K562 treated with DMSO at 1 percent for 12 hours (cell line): ENCODE results near the gene SAMD7. TPM values are rescaled to one million over a fixed set of nuclear protein-coding genes. Genes with fewer than 3 reads are reported as not detected.

Experiments used
- total RNA-seq: library from RNA; unstranded; fragments of 300-600 nt; gene quantifications from 2 replicates; pipeline ENCODE4 v1.2.3, GENCODE V29; 2022; ENCODE audit not compliant: insufficient read depth

SAMD7 gene
- total RNA-seq, result not detected in 2 replicates

GRCh38 chr3:169911272-169911671 is at the start of gene SAMD7:
Gene SAMD7, plus strand, starts transcription at chr3:169911572. Its CDS starts 7,927 bp downstream, at chr3:169919499.

DNA sequence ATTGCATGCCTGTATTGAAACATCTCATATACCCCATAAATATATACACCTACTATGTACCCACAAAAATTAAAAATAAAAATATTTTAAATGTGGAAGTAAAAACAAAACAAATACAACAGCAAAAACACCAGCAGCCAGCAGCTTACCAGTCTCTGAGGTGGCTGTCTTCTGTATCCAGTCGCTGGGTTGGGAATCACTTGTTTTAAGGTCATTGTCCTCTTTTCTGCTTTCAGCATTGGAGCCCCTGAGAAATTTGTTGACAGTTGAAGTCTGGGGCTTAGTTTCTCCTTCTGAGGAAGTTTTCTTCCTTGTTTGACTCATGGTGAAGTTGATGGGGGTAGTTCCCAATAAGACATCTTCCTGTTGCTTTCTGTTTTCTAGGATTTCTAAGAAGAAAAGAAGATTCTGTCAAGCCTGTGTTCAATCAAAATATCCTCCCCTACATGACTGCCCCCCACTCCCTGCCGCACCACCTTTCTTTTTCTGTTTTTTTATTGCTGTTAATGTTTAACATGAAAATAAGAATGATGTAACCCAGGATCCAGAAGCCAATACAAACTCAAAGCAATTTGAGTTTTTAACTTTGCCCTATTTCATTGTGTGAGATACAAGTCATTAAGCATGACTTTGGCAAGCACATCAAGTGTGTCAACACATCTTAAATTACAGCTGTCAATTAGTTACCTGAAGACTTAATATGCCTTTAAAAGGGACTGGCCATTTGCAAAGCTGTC is 41.7 kb upstream of the SAMD7 start, which contains the start of gene LRRC31:
Gene LRRC31 (minus strand): TSS at position 452 of the 737 bp plus-strand sequence. CDS start 128 bp downstream, at position 324.

GRCh38 chr3:169966428-169966950 is 55.1 kb downstream of the SAMD7 start, which contains the start of gene SEC62:
Gene SEC62, plus strand, starts transcription at chr3:169966807. Its CDS starts 16 bp downstream, at chr3:169966823.

Other genes starting within 250 kb of the SAMD7 start
- 1.9 and 9.6 TPM in 2 replicates for gene MECOM, start 247.9 kb upstream of the SAMD7 start, total RNA-seq
- gene TERC, start 146.5 kb upstream of the SAMD7 start, total RNA-seq, result not detected in 2 replicates
- gene ACTRT3, start 142.0 kb upstream of the SAMD7 start, total RNA-seq, result not detected in 2 replicates
- 4.3 and 9.0 TPM in 2 replicates for gene MYNN, start 138.2 kb upstream of the SAMD7 start, total RNA-seq
- gene LRRIQ4, start 98.7 kb upstream of the SAMD7 start, total RNA-seq, result not detected in 2 replicates
- gene LRRC34, start 98.7 kb upstream of the SAMD7 start, total RNA-seq, result not detected in 2 replicates
- not detected in 2 replicates for gene LRRC31, start 41.6 kb upstream of the SAMD7 start, total RNA-seq
- gene SEC62, start 55.2 kb downstream of the SAMD7 start, total RNA-seq, result 39.4 and 46.7 TPM in 2 replicates
- 4.9 and 12.4 TPM in 2 replicates for gene GPR160, start 126.4 kb downstream of the SAMD7 start, total RNA-seq